Parathyroid adenoma (tissue), 2 donors: Measurements from ENCODE around the gene RTP5.
A peak's percentile ranks its signal among the peaks of the same experiment; 100 is the strongest.

Source experiments
- H2AFZ ChIP-seq: fragments of 300-600 bp; sonication (generic); one replicate; pipeline ENCODE4 v1.7.0; 2017; ENCODE audit warnings: antibody characterized with exemption, mild to moderate bottlenecking
- H3K27ac ChIP-seq: fragments of 300-600 bp; sonication (generic); one replicate; pipeline ENCODE4 v1.7.0; 2017
- H3K27me3 ChIP-seq: fragments of 300-600 bp; sonication (generic); one replicate; pipeline ENCODE4 v1.7.0; 2017; ENCODE audit warnings: low read length; ENCODE audit not compliant: control insufficient read depth, insufficient read depth
- H3K36me3 ChIP-seq: fragments of 300-600 bp; sonication (generic); one replicate; pipeline ENCODE4 v1.7.0; 2017; ENCODE audit warnings: low read length; ENCODE audit not compliant: control insufficient read depth, insufficient read depth
- H3K4me1 ChIP-seq: fragments of 300-600 bp; sonication (generic); one replicate; pipeline ENCODE4 v1.7.0; 2017; ENCODE audit warnings: control low read depth
- H3K4me2 ChIP-seq: fragments of 300-600 bp; sonication (generic); one replicate; pipeline ENCODE4 v1.7.0; 2017; ENCODE audit warnings: low read length
- H3K4me3 ChIP-seq: fragments of 300-600 bp; sonication (generic); one replicate; pipeline ENCODE4 v1.7.0; 2017; ENCODE audit warnings: low read depth, low read length
- H3K79me2 ChIP-seq: fragments of 300-600 bp; sonication (generic); one replicate; pipeline ENCODE4 v1.7.0; 2017; ENCODE audit warnings: control low read depth
- H3K9ac ChIP-seq: fragments of 300-600 bp; sonication (generic); one replicate; pipeline ENCODE4 v1.7.0; 2017; ENCODE audit warnings: mild to moderate bottlenecking
- H3K9me3 ChIP-seq: fragments of 300-600 bp; sonication (generic); one replicate; pipeline ENCODE4 v1.7.0; 2017; ENCODE audit warnings: low read length; ENCODE audit not compliant: control insufficient read depth
- CTCF ChIP-seq: fragments of 300-600 bp; sonication (generic); IDR thresholded peaks from one replicate; pipeline ENCODE4 v1.7.0; 2017; ENCODE audit warnings: antibody characterized with exemption, mild to moderate bottlenecking
- donor health status: primary hyperparathyroidism.

RTP5 gene

GRCh38 chr2:241908686-241909420, 39.3 kb downstream of the RTP5 start:
- no peak overlapping the region for H3K4me3 ChIP-seq
- no peak overlapping the region for H3K4me2 ChIP-seq
- H2AFZ ChIP-seq, result no peak overlapping the region
- no peak overlapping the region for H3K27ac ChIP-seq
- no peaks in the 10 kb centered on the region for H3K79me2 ChIP-seq
- no peak for TF ChIP-seq CTCF
- H3K27me3 ChIP-seq, result no peaks in the 10 kb centered on the region
- no peaks in the 10 kb centered on the region for H3K9me3 ChIP-seq
- H3K4me1 ChIP-seq, result no peaks in the 10 kb centered on the region
- no peak overlapping the region for H3K9ac ChIP-seq
- H3K36me3 ChIP-seq, result no peaks in the 10 kb centered on the region

GRCh38 chr2:241909769-241910168, 40.2 kb downstream of the RTP5 start:
- Histone ChIP-seq H3K27ac (no peak overlapping the region), H3K27me3 (no peaks in the 10 kb centered on the region), H3K4me1 (no peaks in the 10 kb centered on the region), H3K79me2 (no peaks in the 10 kb centered on the region), H3K9ac (no peak overlapping the region), H3K36me3 (no peaks in the 10 kb centered on the region), H3K9me3 (no peaks in the 10 kb centered on the region), H2AFZ (no peak overlapping the region), H3K4me3 (no peak overlapping the region), H3K4me2 (no peak overlapping the region)
- no peak for TF ChIP-seq CTCF

GRCh38 chr2:241910604-241911520, 41.3 kb downstream of the RTP5 start:
- no peak overlapping the region for H3K27ac ChIP-seq
- H3K9ac ChIP-seq, result no peak overlapping the region
- no peak overlapping the region for H3K4me2 ChIP-seq
- H2AFZ ChIP-seq, result no peak overlapping the region
- no peaks in the 10 kb centered on the region for H3K79me2 ChIP-seq
- no peaks in the 10 kb centered on the region for H3K36me3 ChIP-seq
- no peak for TF ChIP-seq CTCF
- no peaks in the 10 kb centered on the region for H3K9me3 ChIP-seq
- H3K4me3 ChIP-seq, result no peak overlapping the region
- H3K4me1 ChIP-seq, result no peaks in the 10 kb centered on the region
- no peaks in the 10 kb centered on the region for H3K27me3 ChIP-seq

- TF ChIP-seq CTCF, result no peak
- H3K4me3 ChIP-seq, result no peak overlapping the region
Observed at GRCh38 chr2:241911551-241911950, 42.0 kb downstream of the RTP5 start.

More at GRCh38 chr2:241911551-241911950, 42.0 kb downstream of the RTP5 start:
- H3K9me3 ChIP-seq, result no peaks in the 10 kb centered on the region
- no peaks in the 10 kb centered on the region for H3K36me3 ChIP-seq
- no peaks in the 10 kb centered on the region for H3K27me3 ChIP-seq
- peak overlapping the region; percentile 50 for H2AFZ ChIP-seq
- no peak overlapping the region for H3K4me2 ChIP-seq
- H3K4me1 ChIP-seq, result no peaks in the 10 kb centered on the region
- no peak overlapping the region for H3K9ac ChIP-seq
- peak overlapping the region; percentile 4 for H3K27ac ChIP-seq
- H3K79me2 ChIP-seq, result no peaks in the 10 kb centered on the region
